KOPT-K1 (cell line): ENCODE measurements around the gene TMSB10.
A peak's percentile ranks its signal among the peaks of the same experiment; 100 is the strongest.
"Not testable (repeated sequence)": the region's sequence is repeated elsewhere in the genome, so short reads cannot be mapped to it uniquely, and the experiment has no call there.

Experiments
- H3K27ac ChIP-seq: fragments of 200-600 bp; sonication (generic); 2 replicates; pipeline ENCODE4 v1.5.1; 2016; ENCODE audit warnings: antibody characterized with exemption, mild to moderate bottlenecking, low read depth, low read length; ENCODE audit not compliant: poor library complexity, severe bottlenecking
- H3K36me3 ChIP-seq: fragments of 200-600 bp; sonication (generic); 2 replicates; pipeline ENCODE4 v1.5.1; 2017; ENCODE audit warnings: antibody characterized with exemption, mild to moderate bottlenecking, low read length, moderate library complexity; ENCODE audit not compliant: insufficient read depth
- H3K9me3 ChIP-seq: fragments of 200-600 bp; sonication (generic); 2 replicates; pipeline ENCODE4 v1.5.1; 2017; ENCODE audit warnings: antibody characterized with exemption, low read length, mild to moderate bottlenecking; ENCODE audit not compliant: insufficient read depth, poor library complexity, severe bottlenecking

TMSB10 gene

DNA sequence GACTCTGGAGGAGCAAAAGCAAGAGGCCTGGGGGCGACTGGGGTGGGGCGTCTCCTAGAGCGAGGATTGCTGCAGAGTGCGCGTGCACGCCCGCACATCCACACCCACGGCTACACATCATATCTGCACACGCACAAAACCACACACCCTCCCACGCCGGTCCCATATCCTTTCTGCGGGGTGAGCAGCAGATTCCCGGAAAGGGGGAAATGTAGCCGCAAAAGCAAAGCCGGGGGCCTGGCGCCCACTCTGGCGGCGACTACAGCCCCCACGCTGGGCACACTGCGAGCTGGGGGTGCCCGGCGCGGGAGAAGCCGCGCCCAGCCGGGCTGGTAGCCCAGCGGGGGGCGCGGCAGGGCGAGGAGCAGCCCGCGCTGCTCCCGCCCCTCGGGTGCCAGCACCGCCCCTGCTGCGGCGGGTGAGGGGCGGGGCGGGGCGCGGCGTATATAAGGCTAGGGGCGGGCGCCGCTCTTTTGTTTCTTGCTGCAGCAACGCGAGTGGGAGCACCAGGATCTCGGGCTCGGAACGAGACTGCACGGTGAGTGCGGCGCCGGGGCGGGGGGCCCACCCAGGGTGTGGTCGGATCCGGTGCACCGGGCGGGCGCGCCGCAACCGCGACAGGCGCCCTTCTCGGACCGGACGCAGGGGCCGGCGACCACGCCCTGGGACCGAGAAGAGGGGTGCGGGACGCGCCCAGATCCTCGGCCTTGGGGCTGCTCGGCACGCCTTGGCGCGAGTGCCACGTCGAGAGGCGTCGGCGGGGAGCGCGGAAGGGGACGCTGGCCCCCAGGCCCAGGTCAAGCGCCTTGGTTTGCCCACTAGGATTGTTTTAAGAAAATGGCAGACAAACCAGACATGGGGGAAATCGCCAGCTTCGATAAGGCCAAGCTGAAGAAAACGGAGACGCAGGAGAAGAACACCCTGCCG, at the start of gene TMSB10:
TMSB10 (plus strand) TSS at position 476 of the 927 bp plus-strand sequence.
- no peaks in the 10 kb centered on the region for H3K36me3 ChIP-seq
- H3K9me3 ChIP-seq: no peaks in the 10 kb centered on the region
- H3K27ac ChIP-seq: peak within 1 kb of the TSS; percentile 91

GRCh38 chr2:84855731-84856130, 49.7 kb upstream of the TMSB10 start:
- H3K27ac ChIP-seq: no peak overlapping the region
- H3K36me3 ChIP-seq: no peaks in the 10 kb centered on the region
- H3K9me3 ChIP-seq: peaks cover 5% of the 10 kb centered on the region

DNA sequence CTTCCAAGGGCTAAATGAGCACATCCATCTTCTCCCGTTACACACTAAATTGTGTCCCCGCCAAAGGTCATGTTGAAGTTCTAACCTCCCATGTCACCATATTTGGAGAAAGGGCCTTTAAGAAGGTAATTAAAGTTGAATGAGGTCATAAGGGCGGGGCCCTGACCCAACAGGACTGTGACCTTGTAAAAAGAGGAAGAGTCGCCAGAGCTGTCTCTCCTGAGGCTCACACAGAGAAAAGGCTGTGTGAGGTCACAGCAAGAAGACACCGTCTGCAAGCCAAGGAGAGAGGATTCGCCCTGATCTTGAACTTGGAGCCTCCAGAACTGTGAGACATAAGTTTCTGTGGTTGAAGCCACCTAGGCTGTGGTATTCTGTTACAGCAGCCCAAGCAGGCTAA, 48.7 kb upstream of the TMSB10 start:
- no peaks in the 10 kb centered on the region for H3K36me3 ChIP-seq
- no peak overlapping the region for H3K27ac ChIP-seq

DNA sequence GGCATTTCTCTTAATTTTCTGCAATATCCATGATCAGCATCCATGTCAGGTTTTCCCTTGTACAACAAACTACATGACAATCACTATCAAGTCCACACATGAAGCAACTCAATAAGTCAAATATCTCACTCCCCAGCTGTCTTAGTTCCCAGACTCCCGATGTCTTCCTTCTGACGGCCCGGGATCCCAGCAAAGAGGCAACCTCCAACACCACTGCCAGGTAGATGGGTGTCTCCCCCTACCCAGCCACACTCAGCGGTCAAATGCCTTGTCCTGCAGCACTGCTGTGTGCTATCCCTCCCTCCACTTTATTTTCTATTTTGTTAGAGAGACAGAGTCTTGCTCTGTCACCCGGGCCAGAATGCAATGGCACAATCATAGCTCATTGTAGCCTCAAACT, 47.9 kb upstream of the TMSB10 start:
- H3K9me3 ChIP-seq: peaks cover 5% of the 10 kb centered on the region
- no peaks in the 10 kb centered on the region for H3K36me3 ChIP-seq
- H3K27ac ChIP-seq: no peak overlapping the region

More for the DNA sequence above, 48.7 kb upstream of the TMSB10 start:
- peaks cover 5% of the 10 kb centered on the region for H3K9me3 ChIP-seq

DNA sequence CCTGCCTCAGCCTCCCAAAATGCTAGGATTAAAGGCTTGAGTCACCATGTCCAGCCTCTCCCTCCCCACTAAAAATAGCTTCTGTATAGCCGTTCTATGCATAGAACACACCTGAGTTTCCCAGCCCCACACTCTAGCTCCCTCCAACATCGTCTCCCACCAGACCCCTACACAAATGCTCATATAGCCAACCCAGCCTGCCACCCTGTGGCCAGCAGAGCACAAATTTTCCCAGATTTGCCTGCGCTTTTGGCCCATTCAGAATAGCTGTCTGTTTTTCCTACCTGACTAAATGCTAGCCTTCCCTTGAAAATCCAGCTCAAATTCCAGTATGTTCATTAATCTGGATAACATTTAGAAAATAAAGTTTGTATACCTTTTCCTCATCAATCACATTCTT, 47.3 kb upstream of the TMSB10 start:
- Histone ChIP-seq H3K9me3 (peaks cover 3% of the 10 kb centered on the region), H3K27ac (no peak overlapping the region), H3K36me3 (no peaks in the 10 kb centered on the region)

DNA sequence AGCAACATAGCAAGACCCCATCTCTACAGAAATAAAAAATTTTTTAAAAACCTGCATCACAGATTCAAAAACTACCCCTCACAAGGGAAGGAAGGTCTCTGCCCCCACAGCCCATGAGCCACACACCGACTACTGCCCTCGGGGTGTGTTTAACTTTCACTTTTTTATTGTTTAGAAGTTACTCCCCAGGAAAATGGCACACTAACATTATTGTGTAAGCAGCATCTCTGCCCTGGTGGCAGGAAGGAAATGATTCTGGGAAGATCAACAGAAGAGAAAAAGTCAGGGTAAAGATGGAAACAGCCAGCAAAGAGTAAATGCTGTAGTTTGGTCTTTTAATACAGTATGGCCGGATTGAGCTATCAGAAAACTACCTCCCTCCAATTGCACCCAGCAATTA, 46.5 kb upstream of the TMSB10 start:
- H3K27ac ChIP-seq: no peak overlapping the region
- H3K9me3 ChIP-seq: no peaks in the 10 kb centered on the region
- H3K36me3 ChIP-seq: no peaks in the 10 kb centered on the region

DNA sequence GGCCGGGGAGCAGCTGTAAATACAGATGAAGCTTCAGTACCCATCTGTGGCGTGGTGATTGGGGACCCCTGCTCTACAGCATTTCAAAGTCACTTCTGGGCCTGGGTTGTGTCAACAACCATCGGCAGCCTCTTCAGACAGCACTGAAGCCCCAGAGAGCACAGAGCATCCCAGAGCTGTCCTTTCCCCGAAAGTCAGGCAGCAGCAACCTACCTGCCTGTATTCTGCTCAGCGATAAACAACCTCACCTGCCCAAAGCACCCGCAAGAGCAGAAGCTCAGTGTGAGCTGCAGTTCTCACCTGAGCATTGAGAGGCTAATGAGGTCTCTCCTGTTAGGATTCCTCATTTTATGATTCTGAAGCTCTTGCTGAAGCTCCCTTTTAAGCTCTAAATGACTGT, 43.9 kb upstream of the TMSB10 start:
- H3K27ac ChIP-seq: no peak overlapping the region
- H3K36me3 ChIP-seq: no peaks in the 10 kb centered on the region
- H3K9me3 ChIP-seq: no peaks in the 10 kb centered on the region

DNA sequence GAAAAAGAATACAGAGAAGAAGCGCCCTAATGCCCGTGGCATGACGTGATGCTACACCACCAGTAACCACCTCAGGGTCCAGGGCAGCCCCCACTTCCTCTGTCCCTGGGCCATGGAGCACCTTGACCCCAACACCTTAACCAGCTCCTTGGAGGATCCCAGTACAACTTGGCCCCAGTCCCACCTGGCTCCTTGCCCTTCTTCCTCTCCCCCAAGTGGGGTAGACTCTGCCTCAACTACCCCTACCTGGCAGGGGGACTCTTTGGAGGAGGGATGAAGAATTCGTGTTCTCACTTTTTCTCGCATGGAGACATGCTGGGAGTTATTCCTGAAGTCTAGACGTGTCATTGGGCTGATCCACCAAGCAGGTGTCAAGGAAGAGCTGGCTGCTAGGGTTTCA, 43.5 kb upstream of the TMSB10 start:
- H3K9me3 ChIP-seq: no peaks in the 10 kb centered on the region
- H3K27ac ChIP-seq: no peak overlapping the region
- no peaks in the 10 kb centered on the region for H3K36me3 ChIP-seq

DNA sequence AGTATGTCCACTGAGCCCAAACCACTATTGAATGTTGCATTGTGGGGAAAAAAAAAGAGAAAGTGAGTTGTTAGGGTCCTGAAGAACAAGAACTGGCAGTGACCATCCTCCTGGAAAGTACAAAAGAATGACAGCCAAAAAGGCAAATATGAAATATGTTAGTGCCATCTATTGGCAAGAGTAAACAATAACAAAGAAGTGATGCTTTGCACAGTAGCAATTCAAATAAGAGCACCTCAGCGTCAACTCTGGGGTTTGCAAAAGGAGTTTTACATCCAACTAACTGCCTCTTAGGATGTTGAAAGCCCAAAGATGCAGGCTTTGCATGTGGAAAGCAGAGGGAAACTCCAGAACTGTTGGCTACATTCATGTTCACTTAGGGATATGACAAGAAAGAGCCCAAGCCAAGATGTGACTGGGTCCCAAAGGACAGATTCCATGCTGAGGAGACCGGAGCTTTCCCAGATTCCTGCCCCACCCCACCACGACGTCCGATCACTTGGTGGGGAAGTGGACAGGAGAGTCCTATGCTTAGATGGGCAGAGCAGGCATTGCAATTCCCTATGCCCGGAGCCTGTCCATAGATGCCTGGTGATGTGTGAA, 40.2 kb upstream of the TMSB10 start:
- Histone ChIP-seq H3K27ac (no peak overlapping the region), H3K36me3 (no peaks in the 10 kb centered on the region), H3K9me3 (no peaks in the 10 kb centered on the region)

DNA sequence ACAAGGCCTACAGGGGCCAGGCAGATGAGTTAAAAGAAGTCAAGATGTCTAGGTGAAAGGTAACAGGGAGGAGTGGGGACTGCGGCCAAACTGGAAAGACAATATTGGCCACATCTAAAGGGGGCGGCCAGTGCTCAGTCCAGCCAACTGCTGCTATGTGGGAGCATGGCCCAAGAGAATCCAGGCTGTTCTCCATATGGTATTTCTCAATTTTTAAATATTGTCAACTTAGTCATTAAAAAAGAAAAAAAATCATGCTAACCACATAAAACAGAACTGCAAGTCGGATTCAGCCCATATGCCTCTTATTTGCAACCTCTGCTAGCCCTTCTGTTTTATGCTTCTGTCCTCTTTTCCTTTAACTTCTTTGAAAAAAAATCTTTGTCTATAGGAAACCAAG, 39.3 kb upstream of the TMSB10 start:
- Histone ChIP-seq H3K36me3 (no peaks in the 10 kb centered on the region), H3K9me3 (no peaks in the 10 kb centered on the region), H3K27ac (no peak overlapping the region)

- H3K9me3 ChIP-seq, H3K27ac ChIP-seq, H3K36me3 ChIP-seq: not testable (repeated sequence)
Measured at GRCh38 chr2:84868327-84868726, 37.1 kb upstream of the TMSB10 start.

GRCh38 chr2:84870306-84870705, 35.1 kb upstream of the TMSB10 start:
- Histone ChIP-seq H3K9me3 (no peaks in the 10 kb centered on the region), H3K36me3 (no peaks in the 10 kb centered on the region), H3K27ac (no peak overlapping the region)

GRCh38 chr2:84872691-84873090, 32.8 kb upstream of the TMSB10 start:
- not testable (repeated sequence) for H3K9me3 ChIP-seq, H3K36me3 ChIP-seq, H3K27ac ChIP-seq

- Histone ChIP-seq H3K36me3 (no peaks in the 10 kb centered on the region), H3K9me3 (no peaks in the 10 kb centered on the region), H3K27ac (no peak overlapping the region)
Measured at GRCh38 chr2:84873350-84873749, 32.1 kb upstream of the TMSB10 start.

DNA sequence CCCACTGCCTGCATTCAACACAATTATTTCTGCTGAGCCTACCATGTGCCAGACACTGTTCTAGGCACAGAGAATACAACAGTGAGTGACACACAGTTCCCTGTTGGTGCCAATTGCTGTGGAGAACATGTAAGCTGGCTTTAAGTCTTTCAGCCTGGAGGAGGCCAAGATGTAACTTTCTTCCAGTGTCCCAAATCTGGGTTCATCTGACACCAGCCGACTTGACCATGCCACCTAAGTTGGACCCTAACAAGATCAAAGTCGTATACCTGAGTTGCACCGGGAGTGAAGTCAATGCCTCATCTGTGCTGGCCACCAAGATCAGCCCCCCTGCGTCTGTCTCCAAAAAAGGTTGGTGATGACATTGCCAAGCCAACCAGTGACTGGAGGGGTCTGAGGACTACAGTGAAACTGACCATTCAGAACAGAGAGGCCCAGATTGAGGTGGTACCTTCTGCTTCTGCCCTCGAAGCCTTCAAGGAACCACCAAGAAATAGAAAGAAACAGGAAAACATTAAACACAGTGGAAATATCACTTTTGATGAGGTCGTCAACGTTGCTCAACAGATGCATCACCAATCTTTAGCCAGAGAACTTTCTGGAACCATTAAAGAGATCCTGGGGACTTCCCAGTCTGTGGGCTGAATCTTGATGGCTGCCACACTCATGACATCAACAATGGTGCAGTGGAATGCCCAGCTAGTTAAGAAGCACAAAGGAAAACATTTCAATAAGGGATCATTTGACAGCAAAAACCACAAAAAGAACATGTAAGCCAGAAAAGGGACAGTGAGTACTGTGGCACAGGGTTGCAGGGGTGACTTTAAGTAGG, 30.9 kb upstream of the TMSB10 start:
- H3K27ac ChIP-seq: no peak overlapping the region
- no peaks in the 10 kb centered on the region for H3K36me3 ChIP-seq
- H3K9me3 ChIP-seq: no peaks in the 10 kb centered on the region
